Measurements from ENCODE around the gene AKT2. TPM values are rescaled to one million over a fixed set of nuclear protein-coding genes. Genes with fewer than 3 reads are reported as not detected.

The AKT2 gene
- total RNA-seq, 1 experiment from 2014 or later, result 150 TPM

GRCh38 chr19:40271706-40272105 is 13.4 kb downstream of the AKT2 start:
- TF ChIP-seq, protein P1, sequence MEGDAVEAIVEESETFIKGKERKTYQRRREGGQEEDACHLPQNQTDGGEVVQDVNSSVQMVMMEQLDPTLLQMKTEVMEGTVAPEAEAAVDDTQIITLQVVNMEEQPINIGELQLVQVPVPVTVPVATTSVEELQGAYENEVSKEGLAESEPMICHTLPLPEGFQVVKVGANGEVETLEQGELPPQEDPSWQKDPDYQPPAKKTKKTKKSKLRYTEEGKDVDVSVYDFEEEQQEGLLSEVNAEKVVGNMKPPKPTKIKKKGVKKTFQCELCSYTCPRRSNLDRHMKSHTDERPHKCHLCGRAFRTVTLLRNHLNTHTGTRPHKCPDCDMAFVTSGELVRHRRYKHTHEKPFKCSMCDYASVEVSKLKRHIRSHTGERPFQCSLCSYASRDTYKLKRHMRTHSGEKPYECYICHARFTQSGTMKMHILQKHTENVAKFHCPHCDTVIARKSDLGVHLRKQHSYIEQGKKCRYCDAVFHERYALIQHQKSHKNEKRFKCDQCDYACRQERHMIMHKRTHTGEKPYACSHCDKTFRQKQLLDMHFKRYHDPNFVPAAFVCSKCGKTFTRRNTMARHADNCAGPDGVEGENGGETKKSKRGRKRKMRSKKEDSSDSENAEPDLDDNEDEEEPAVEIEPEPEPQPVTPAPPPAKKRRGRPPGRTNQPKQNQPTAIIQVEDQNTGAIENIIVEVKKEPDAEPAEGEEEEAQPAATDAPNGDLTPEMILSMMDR (conservative IDR thresholded peaks at IDR 0.05), result no peak
- Histone ChIP-seq H3K4me1 (ENCODE audit: insufficient read depth, low read length) (no peaks in the 10 kb centered on the region), H2BK120ac (ENCODE audit: low read depth, low read length, poor library complexity, severe bottlenecking) (no peak overlapping the region), H2BK5ac (ENCODE audit: insufficient read length, low read length) (no peak overlapping the region), H3K27me3 (ENCODE audit: insufficient read depth, low read length) (no peaks in the 10 kb centered on the region), H2BK15ac (ENCODE audit: low read depth, low read length) (no peak overlapping the region), H3K79me2 (ENCODE audit: insufficient read depth, low read length) (no peaks in the 10 kb centered on the region; the same call in 1 of the 2 replicates), H3K27ac (ENCODE audit: insufficient read length, low read depth, low read length) (no peak overlapping the region), H3K4ac (ENCODE audit: low read depth, low read length) (no peak overlapping the region), H4K91ac (ENCODE audit: insufficient read length, low read depth, low read length) (no peak overlapping the region), H3K56ac (ENCODE audit: insufficient read length, low read depth, low read length) (no peak overlapping the region), H3T11ph (ENCODE audit: low read length) (no peak overlapping the region), H4K5ac (ENCODE audit: insufficient read length, low read depth, low read length) (no peak overlapping the region), H3K18ac (ENCODE audit: insufficient read length, low read depth, low read length) (no peak overlapping the region), H3K4me2 (ENCODE audit: insufficient read depth, insufficient read length, low read length) (no peak overlapping the region), H2AFZ (ENCODE audit: low read length) (no peak overlapping the region), H3K79me1 (ENCODE audit: insufficient read depth, low read depth, low read length, poor library complexity, severe bottlenecking) (peaks cover 3% of the 10 kb centered on the region), H3K23ac (ENCODE audit: insufficient read length, low read depth, low read length) (no peak overlapping the region), H2BK20ac (ENCODE audit: low read depth, low read length, poor library complexity, severe bottlenecking) (no peak overlapping the region), H2AK5ac (ENCODE audit: insufficient read length, low read length) (no peak overlapping the region), H4K20me1 (ENCODE audit: control insufficient read depth, insufficient read depth, insufficient read length) (no peaks in the 10 kb centered on the region), H3K9me3 (ENCODE audit: control insufficient read depth, low read depth, low read length) (no peaks in the 10 kb centered on the region), H3K14ac (ENCODE audit: insufficient read depth, low read length) (no peak overlapping the region), H4K8ac (replicated peaks; ENCODE audit: insufficient read length, low read depth, low read length) (no peak overlapping the region), H2BK12ac (ENCODE audit: insufficient read length, low read depth, low read length) (no peak overlapping the region), H3K9ac (ENCODE audit: extremely low read depth, insufficient read length, low read length) (no peak overlapping the region), H3K23me2 (ENCODE audit: insufficient read length, low read depth, low read length, poor library complexity, severe bottlenecking) (no peaks in the 10 kb centered on the region)
- Mint-ChIP-seq H3K9me3 (no peaks in the 10 kb centered on the region), H3K36me3 (ENCODE audit: insufficient read depth in 1 of 3, low read depth in 3 of 3) (peaks cover 3 to 10% (median 5%) of the 10 kb centered on the region in 3 experiments; a peak in 5 of 7 replicates), H3K27me3 (ENCODE audit: low read depth) (peaks cover 1% of the 10 kb centered on the region; the same call in 1 of the 2 replicates), H3K4me1 (peaks cover 40 to 49% of the 10 kb centered on the region in 2 experiments), H3K27ac (peak overlapping the region in 2 of 3 experiments; percentile 37 to 40; a peak in 2 of 7 replicates), H3K4me3 (no peak overlapping the region)
- WGBS (ENCODE audit: extremely low coverage, insufficient read length, low lambda C conversion rate), result no CpG with 5 or more reads among the region's 4 CpGs
- DNase-seq, result no peak
